M059J (cell line): ENCODE measurements around the gene SIAH3. TPM values are rescaled to one million over a fixed set of nuclear protein-coding genes. Genes with fewer than 3 reads are reported as not detected.
A peak's percentile ranks its signal among the peaks of the same experiment; 100 is the strongest.
"Not testable (repeated sequence)": the region's sequence is repeated elsewhere in the genome, so short reads cannot be mapped to it uniquely, and the experiment has no call there.

Experiments used
- DNase-seq: peaks from one replicate; pipeline ENCODE4 v3.0.0-alpha.2; 2012; ENCODE audit warnings: low read depth
- total RNA-seq: library from RNA; depleted of rRNA; stranded (reverse); fragments of >200 nt; shearing (Covaris generic); gene quantifications from 2 replicates; pipeline ENCODE4 v1.2.3, GENCODE V29; 2014

Gene SIAH3
- total RNA-seq, 1 experiment from 2014 or later: 0.37 TPM

DNA sequence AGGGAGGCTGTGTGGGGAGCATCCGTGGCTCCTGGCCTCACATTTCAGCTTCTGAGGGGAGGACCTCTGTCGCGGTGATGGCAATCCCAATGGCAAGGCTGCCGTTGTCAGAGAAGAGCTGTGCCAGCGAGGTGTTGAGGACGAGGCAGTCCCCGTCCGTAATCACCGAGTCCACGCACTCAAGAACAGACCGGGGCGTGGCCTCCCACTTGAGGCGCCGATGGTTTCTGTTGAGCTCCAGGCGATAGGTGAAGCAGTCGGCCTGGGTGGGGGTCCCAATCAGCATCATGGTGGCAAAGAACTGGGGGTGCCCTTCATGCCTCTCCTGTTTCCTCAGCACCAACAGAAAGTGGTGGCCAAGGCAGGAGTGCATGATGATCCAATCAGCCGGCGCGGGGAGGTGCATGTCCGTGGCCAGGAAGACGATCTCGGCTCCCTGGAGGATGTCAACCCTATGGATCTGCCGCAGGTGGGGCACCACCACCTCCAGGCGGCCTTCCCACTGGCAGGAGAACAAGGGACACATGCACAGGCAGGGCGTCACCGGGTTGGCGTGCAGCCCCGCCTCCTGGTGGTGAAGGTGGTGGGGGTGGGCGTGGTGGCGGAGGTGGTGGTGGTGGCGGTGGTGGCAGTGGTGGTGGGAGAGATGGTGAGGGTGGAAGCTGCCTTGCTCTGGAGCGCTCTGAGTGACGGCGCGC is 68.1 kb downstream of the SIAH3 start:
- DNase-seq: no peak

- no peak for DNase-seq
Measured at GRCh38 chr13:45782327-45783045, 69.1 kb downstream of the SIAH3 start.

DNA sequence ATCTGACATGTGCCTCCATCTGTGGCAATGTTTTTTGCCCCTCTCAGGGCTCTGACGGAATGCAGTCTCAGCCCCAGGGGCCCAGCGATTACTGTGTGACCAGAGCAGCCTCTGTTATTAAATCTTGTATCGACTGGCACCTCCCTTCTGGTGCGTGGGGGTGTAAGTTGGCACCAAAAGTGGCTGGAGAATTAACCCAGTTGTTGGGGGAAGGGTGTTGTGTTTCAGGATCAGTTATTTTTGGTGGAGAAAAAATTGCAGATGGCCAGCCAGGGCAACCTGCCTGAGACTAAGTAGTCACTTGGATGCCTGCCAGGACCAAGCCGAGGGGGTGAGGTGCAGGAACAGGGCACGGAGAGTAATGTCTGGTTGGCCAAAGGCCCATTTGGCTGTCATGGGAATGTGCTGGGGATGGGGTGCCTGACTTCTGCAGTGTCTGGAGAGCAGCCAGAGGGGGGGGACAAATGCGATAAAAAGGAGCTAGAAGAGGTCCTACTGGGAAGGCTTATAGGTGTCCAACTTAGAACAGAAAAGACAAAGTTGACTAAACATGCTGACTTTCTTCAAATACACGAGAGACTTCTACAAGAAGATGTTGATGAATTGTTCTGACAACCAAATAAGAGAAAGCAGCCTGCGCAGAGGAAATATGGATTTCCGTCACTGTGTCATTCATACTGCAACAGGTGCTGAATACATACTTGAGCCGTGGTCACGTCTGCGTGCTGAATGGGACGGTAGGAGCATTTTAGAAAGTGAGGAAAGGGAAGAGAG is 69.8 kb downstream of the SIAH3 start:
- peak; percentile 38 for DNase-seq

DNA sequence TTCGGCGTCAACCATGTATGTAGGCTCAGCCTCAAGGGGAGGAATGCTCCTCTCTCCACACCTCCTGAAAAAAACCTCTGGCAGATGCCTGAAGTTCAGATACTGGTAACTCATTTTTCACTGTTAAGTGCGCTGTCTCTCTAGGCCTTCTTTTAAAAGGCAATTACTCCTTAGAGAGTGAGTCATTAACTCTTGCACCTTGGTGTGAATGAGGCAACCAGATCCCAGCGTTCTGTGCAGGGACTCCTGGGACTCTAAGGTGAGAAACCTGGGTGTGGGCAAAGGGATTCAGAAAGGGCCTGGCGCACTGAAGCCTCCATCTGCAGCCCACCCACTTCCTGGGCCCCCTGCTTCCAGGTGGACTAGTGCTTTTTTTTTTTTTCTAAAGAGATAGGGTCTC is 71.7 kb downstream of the SIAH3 start:
- no peak for DNase-seq

- no peak for DNase-seq
Measured at GRCh38 chr13:45778882-45779281, 72.7 kb downstream of the SIAH3 start.

DNA sequence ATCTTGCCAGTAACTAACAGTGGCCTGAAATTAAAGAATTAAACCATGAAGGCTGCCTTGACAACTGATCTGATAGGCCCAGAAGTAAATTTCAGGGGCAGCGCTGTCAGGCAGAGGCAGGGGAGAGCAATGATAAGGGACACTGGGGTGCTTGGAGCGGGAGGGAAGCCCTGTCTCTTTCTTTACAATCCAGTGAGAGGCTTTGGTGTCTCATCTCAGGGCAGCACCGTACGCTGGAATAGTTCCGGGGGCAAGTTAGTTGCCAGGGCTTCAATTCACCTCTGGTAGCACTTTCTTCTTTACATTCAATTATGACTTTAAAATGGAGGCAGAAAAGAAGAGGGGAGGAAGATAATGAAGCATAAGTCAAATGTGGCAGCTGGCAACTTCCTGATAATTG is 74.8 kb downstream of the SIAH3 start:
- no peak for DNase-seq

DNA sequence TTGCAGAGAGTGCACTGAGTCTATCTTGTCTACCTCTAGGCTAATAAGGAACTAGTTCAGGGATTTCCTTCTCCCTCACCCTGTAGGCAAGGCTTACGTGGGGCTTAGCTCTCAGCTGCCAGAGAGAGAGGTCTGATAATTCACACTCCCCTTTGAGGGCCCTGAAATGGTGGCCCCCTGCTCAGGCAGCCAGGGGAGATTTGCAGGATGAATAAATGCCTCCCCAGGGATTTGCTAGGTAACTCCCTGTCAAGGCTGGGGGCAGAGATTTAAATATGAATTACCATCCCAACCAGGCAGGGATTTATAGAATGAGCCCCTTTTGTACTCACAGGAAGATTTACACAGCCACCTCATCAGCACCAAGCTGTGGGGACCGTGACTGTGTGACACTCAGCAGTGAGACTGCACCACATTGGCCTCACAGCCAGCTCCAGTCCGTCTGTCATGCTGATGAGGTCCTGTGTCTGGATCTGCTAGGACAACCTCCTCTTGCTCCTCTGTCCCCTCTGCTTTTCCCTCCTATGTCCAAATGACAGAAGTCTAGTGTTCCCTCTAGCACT is 76.1 kb downstream of the SIAH3 start:
- DNase-seq: no peak

DNA sequence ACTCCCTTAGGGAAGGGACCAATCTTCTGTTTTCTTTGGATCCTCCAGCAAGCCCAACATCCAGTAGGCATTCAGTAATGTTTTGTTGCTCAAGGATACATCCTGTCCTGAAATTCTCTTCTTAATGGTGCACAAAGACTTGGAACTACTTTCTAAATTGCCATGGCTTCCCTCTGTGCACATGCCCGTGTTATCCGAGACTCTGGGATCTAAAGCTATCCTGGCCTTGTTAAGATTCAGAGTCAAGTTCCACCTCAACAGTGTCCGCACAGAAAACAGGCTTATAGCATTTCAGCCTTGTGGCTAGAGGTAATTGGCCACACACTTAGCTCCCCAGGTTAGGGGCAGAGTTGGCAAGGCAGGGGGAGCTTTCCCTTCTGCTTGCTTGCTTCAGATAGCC is 77.6 kb downstream of the SIAH3 start:
- no peak for DNase-seq

DNA sequence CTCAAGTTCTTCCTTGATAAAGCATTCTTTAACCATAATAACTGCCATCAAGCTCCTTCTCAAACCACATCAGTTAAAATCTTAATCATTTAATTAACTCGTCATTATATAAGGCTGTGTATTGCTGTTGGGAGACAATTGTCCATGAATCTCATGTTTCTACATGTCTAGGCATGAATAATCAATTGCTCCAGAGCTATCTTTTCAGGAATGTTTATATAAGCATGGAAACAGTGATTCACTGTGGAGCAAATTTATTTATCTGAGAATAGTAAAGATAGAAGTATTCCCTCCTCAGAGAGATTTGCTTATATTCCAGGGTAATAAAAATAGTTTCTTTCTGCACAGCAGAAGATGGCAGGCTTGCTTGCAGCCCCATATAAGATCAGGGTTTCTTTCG is 78.3 kb downstream of the SIAH3 start:
- peak; percentile 15 for DNase-seq

- no peak for DNase-seq
Measured at GRCh38 chr13:45770886-45771285, 80.7 kb downstream of the SIAH3 start.

GRCh38 chr13:45768656-45769479 is 82.7 kb downstream of the SIAH3 start:
- DNase-seq: no peak

DNA sequence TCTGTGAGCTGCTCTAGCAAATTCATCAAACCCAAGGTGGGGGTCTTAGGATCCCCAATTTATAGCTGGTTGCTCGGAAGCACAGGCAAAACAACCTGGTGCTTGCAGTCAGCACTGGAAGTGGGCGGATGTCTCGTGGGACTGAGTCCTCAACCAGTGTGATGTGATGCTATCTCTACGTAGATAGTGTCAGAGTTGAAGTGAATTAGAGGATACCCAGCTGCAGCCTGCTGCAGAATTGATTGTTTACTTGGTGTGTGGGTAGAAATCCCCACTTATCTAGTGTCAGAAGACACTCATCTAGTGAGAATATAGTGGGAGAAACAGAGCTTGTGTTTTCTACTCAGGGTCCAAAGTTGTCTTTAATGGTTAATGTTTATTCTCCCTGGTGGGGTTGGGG is 86.1 kb downstream of the SIAH3 start:
- no peak for DNase-seq

- no peak for DNase-seq
Measured at GRCh38 chr13:45763419-45763818, 88.1 kb downstream of the SIAH3 start.

DNA sequence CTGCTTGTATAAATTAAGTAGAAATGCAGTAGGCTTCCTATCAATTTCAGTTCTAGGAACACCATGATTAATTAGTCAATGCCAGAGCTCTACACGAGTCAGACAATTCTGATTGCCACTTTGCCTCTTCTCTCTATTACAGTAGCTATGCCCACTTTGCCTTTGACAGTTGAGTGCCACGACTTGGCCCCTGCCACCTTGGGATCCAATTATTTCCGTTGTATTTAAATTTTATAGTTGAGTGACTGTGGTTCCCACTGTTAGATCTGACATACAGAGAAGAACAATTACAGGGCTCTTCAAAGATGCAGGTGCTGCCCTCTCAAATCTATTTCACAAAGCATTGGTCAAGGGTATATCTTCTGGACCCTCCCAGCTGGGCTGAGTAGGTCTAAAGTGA is 94.0 kb downstream of the SIAH3 start:
- DNase-seq: not testable (repeated sequence)

- not testable (repeated sequence) for DNase-seq
Measured at GRCh38 chr13:45756498-45756897, 95.1 kb downstream of the SIAH3 start.

DNA sequence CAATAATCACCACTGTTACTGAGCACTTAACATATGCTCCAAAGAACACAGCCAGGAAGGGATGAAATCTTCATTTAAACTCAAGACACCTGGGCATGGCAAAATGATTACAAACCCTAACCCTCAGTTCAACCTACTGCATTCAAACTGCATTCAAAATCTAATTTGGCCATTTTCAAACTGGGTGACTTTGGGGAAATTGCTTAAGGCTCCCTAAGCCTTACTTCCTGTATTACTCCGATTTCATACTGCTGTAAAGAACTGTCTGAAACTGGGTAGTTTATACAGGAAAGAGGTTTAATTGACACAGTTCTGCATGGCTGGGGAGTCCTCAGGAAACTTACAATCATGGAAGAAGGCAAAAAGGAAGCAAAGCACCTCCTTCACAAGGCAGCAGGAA is 99.0 kb downstream of the SIAH3 start:
- no peak for DNase-seq

DNA sequence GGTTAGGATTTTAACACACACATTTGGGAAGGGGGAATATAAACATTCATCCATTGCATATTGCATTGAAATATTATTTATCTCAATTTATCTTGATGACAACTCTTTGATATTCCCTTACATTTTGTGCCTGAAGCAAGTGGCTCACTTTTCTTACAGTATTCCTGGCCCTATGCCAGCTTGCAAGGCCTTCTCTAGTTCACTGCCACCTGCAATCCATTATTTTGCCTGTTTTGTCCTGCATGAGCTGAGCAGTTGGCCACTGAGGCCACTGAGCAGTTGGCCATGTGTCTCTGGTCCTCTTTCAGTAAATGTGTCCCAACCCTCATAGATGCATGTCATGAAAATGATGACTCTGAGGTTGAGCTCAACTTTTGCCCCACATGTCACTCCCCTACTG is 99.7 kb downstream of the SIAH3 start:
- DNase-seq: no peak

GRCh38 chr13:45750566-45750965 is 101.0 kb downstream of the SIAH3 start:
- DNase-seq: no peak

GRCh38 chr13:45748941-45749759 is 102.4 kb downstream of the SIAH3 start:
- no peak for DNase-seq

- DNase-seq: no peak
Measured at GRCh38 chr13:45747071-45747470, 104.5 kb downstream of the SIAH3 start.

DNA sequence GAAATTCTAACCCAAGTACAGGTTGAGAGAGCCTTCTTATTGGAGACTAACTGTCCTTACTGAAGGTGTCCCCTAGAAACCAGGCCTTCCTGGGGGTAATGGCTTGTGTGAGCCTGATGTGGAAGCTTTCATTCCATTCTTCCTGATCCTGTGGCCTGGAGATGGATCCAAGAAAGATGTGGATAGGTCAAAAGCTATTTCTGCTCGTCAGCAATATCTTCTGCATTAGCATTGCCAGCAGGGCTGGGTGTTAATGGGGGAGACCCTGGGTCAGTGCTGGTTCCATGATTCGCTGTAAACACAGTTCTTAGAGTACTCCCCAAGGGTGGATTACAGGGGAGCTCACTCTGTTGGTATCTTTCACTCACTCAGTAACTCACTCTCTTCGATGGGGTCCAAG is 106.6 kb downstream of the SIAH3 start:
- DNase-seq: no peak
